GM12801 (cell line): Measurements from ENCODE around the gene BARHL1.

Experiments
- TF ChIP-seq, protein P1 (sequence below): IDR thresholded peaks from one replicate; pipeline ENCODE4 v1.5.1; 2011; ENCODE audit warnings: control low read depth; ENCODE audit not compliant: insufficient read length; ENCODE audit errors: extremely low read depth

The BARHL1 gene

GRCh38 chr9:132609184-132609583, 26.8 kb downstream of the BARHL1 start:
- TF ChIP-seq, protein P1, sequence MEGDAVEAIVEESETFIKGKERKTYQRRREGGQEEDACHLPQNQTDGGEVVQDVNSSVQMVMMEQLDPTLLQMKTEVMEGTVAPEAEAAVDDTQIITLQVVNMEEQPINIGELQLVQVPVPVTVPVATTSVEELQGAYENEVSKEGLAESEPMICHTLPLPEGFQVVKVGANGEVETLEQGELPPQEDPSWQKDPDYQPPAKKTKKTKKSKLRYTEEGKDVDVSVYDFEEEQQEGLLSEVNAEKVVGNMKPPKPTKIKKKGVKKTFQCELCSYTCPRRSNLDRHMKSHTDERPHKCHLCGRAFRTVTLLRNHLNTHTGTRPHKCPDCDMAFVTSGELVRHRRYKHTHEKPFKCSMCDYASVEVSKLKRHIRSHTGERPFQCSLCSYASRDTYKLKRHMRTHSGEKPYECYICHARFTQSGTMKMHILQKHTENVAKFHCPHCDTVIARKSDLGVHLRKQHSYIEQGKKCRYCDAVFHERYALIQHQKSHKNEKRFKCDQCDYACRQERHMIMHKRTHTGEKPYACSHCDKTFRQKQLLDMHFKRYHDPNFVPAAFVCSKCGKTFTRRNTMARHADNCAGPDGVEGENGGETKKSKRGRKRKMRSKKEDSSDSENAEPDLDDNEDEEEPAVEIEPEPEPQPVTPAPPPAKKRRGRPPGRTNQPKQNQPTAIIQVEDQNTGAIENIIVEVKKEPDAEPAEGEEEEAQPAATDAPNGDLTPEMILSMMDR, result no peak

GRCh38 chr9:132609829-132610228, 27.4 kb downstream of the BARHL1 start:
- TF ChIP-seq, protein P1, result no peak

GRCh38 chr9:132610661-132611060, 28.3 kb downstream of the BARHL1 start:
- TF ChIP-seq, protein P1, result no peak

DNA sequence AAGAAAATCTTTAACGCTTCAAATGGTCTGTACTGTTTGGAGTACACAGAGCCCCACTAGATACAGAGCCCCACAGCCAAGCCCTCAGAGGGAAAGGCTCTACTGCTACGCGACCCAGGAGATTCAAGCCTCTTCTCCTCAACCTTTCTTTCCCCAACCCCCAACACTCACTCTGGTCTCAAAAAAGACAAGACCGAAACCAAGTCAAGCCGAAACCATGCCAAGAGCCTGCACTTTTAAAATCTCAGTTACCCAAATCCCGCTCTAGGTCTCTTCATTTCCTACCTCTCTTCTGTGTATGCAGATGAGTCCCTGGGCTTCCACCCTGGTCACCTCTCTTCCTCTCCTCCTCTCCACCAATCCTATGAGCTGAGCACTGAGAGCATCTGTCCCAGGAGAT, 31.9 kb downstream of the BARHL1 start:
- TF ChIP-seq, protein P1, result no peak

DNA sequence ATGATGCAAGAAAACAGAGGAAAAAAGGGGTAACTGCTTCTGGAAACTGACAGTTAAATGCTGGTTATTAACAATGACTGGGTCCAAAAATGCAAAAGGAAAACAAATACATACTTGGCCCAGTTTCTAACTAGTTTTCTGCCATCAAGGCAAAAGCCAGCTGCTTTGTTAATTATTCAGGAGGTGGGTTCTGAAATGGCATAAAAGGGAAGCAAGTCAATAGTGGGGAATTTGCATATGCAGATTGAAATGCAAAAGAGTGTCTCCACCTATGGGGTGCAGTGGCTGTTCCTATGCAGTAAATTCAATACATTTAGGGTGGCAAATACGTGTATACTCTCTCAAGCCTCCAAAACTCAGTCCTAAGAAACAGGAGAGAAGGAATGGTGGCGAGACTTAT, 33.4 kb downstream of the BARHL1 start:
- TF ChIP-seq, protein P1, result no peak

- TF ChIP-seq, protein P1, result no peak
These were observed 34.3 kb downstream of the BARHL1 start for GRCh38 chr9:132616725-132617124.

DNA sequence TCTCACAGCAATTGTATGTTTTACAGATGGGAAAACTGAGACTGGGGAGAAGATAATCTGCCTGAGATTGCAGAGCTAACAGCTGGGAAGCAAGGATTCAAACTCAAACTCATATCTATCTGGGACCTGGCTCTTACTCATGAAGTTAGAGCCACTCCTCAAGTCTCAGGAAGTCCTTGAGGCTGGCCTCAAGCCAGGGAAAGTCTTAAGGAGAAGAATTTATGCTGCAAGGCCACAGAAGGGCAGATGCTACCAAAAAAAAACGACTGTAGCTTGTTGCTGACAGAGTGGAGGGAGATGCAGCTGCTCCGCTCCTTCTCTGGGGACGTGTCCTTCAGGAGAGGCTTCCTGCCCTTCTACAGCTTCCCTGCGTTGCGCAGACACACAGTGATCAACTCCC, 39.8 kb downstream of the BARHL1 start:
- TF ChIP-seq, protein P1, result no peak

DNA sequence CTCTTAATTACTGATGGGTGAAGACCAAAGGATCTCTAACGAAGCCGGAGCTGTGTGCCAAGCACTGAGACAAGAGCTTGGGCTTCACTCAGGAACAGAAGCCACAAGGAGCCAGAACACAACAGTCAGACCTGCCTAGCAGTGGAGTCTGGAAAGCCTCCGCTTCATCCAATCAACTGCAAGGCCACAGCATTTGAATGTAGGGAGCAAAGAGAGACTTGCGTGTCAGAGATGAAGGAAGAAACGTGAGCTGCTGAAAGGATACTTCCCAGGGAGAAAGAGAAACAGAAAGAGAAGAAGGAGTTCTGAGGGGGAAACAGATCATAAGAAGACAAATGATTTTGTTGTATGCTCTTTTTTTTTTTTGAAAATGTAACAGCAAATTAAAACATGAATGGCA, 43.9 kb downstream of the BARHL1 start:
- TF ChIP-seq, protein P1, result no peak
